ENCODE data around the gene MBD3L5. TPM values are rescaled to one million over a fixed set of nuclear protein-coding genes. Genes with fewer than 3 reads are reported as not detected.

Gene MBD3L5
- total RNA-seq, 2 donors from 2014 or later: not detected

DNA sequence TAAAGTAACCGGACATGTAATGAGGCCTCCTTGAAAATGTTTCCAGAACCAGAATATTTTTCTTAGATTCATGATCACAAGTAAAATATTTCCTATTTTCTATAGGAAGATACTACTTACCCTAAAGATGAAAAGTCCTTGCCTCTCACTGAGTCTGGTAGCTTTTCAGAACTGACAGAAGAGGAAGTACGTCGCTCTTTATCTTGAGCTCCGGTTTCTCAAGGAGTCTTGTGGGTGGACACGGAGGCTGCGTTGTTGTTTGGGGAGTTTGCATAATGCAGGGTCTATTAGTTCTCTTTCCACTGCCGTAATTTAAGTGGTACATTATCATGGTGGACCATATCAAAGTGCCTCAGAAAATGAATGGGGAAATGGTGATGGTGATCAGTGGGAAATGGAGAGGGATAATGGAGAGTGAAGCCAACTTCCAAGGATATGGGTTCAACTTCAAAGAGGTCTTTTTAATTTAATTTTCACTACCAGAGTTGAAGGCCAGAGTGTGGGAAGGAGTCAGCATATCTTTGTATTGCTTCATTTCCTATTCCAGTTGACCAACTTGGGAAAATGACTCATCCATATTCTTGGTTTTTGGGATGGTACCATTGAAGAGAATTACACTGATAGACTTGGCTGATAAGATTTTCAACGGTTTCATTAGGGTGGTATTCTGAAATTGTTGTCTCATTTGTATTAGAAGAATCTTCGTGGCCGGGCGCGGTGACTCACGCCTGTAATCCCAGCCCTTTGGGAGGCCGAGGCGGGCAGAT lies 32.5 kb upstream of the MBD3L5 start:
- no peaks in the 10 kb centered on the region for H3K27me3 ChIP-seq (replicated peaks; ENCODE audit: insufficient read depth)
- H3K27ac ChIP-seq: no peak overlapping the region
- ATAC-seq (ENCODE audit: insufficient number of reproducible peaks, low FRiP score, low read depth) (no peak), DNase-seq (ENCODE audit: low spot score) (no peak)
- TF ChIP-seq, protein P1, sequence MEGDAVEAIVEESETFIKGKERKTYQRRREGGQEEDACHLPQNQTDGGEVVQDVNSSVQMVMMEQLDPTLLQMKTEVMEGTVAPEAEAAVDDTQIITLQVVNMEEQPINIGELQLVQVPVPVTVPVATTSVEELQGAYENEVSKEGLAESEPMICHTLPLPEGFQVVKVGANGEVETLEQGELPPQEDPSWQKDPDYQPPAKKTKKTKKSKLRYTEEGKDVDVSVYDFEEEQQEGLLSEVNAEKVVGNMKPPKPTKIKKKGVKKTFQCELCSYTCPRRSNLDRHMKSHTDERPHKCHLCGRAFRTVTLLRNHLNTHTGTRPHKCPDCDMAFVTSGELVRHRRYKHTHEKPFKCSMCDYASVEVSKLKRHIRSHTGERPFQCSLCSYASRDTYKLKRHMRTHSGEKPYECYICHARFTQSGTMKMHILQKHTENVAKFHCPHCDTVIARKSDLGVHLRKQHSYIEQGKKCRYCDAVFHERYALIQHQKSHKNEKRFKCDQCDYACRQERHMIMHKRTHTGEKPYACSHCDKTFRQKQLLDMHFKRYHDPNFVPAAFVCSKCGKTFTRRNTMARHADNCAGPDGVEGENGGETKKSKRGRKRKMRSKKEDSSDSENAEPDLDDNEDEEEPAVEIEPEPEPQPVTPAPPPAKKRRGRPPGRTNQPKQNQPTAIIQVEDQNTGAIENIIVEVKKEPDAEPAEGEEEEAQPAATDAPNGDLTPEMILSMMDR (IDR thresholded peaks at IDR 0.05): no peak
- H3K4me3 ChIP-seq: no peak overlapping the region
- H3K36me3 ChIP-seq: no peaks in the 10 kb centered on the region
- H3K4me1 ChIP-seq (ENCODE audit: control insufficient read depth in 1 of 2, low read depth in 2 of 2): no peaks in the 10 kb centered on the region
- H3K9me3 ChIP-seq: no peaks in the 10 kb centered on the region

DNA sequence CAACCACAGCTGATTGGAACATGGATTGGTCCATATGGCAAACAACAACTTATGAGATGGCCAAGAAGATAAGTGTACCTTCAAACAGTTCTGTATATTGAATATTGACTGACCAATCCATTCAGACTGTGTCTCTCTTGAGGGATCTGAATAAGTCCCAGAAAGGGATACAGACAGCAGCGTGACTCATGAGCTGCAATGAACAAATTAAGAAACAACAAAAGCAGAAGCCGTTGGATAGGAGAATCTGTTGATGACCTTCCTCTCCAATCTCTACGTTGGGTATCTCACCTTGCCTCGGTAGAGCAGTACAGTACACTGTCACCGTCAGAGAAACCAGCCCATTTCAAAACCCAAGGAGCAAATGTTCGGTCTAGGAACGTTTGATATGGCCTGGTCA lies 30.4 kb upstream of the MBD3L5 start:
- DNase-seq (ENCODE audit: low spot score) (no peak), ATAC-seq (ENCODE audit: insufficient number of reproducible peaks, low FRiP score, low read depth) (no peak)
- Histone ChIP-seq H3K27me3 (replicated peaks; ENCODE audit: insufficient read depth) (no peaks in the 10 kb centered on the region), H3K9me3 (no peaks in the 10 kb centered on the region), H3K27ac (no peak overlapping the region), H3K4me3 (no peak overlapping the region), H3K36me3 (no peaks in the 10 kb centered on the region), H3K4me1 (ENCODE audit: control insufficient read depth in 1 of 2, low read depth in 2 of 2) (no peaks in the 10 kb centered on the region)
- TF ChIP-seq, protein P1 (IDR thresholded peaks at IDR 0.05): no peak

DNA sequence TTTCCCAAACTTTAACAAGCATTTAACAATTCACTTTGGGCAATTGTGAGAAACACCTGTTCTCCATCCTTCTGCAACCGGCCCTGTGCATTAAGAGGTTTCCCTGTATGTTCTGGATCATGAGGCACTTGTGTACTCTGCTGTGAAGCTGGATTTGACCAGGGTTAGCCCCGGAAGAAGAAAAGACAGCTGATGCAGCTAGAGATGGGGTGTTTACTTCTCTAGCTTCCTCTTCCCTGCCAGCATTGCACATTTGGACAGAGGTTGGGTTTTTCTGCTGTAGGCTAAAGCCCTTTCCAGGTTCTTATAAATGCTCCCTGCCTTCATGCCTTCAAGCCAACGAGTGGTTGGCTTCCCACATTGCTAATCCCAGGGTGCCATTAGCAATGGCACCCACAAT lies 30.0 kb upstream of the MBD3L5 start:
- TF ChIP-seq, protein P1 (IDR thresholded peaks at IDR 0.05): no peak
- Histone ChIP-seq H3K9me3 (no peaks in the 10 kb centered on the region), H3K27me3 (replicated peaks; ENCODE audit: insufficient read depth) (no peaks in the 10 kb centered on the region), H3K27ac (no peak overlapping the region), H3K4me3 (no peak overlapping the region), H3K4me1 (ENCODE audit: control insufficient read depth in 1 of 2, low read depth in 2 of 2) (no peaks in the 10 kb centered on the region), H3K36me3 (no peaks in the 10 kb centered on the region)
- DNase-seq (ENCODE audit: low spot score) (no peak), ATAC-seq (ENCODE audit: insufficient number of reproducible peaks, low FRiP score, low read depth) (no peak)

- Histone ChIP-seq H3K27ac (no peak overlapping the region), H3K27me3 (replicated peaks; ENCODE audit: insufficient read depth) (no peaks in the 10 kb centered on the region), H3K9me3 (no peaks in the 10 kb centered on the region), H3K36me3 (no peaks in the 10 kb centered on the region), H3K4me3 (no peak overlapping the region), H3K4me1 (ENCODE audit: control insufficient read depth in 1 of 2, low read depth in 2 of 2) (no peaks in the 10 kb centered on the region)
- ATAC-seq (ENCODE audit: insufficient number of reproducible peaks, low FRiP score, low read depth) (no peak), DNase-seq (ENCODE audit: low spot score) (no peak)
- TF ChIP-seq, protein P1 (IDR thresholded peaks at IDR 0.05): no peak
These were observed 29.6 kb upstream of the MBD3L5 start for GRCh38 chr19:7000816-7001215.

DNA sequence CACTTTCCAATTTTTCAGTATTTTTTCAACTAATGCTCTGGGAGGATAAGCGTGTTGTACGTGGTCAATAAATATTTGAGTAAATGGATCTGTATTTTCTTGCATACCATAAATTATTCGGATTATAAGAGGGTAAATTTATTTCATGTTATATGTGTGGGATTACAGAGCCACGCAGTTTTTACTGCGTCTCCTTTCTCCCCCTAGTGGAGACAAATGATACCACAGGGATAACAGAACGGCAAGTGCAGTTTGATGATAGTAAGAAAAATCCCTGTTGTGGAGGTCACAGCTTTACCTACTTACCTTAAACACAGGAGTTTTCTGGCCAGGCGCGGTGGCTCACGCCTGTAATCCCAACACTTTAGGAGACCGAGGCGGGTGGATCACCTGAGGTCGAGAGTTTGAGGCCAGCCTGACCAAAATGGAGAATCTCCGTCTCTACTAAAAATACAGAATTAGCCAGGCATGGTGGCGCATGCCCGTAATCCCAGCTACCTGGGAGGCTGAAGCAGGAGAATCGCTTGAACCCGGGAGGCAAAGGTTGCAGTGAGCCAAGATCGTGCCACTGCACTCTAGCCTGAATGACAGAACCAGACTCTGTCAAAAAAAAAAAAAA lies 26.0 kb upstream of the MBD3L5 start:
- no peaks in the 10 kb centered on the region for H3K27me3 ChIP-seq (replicated peaks; ENCODE audit: insufficient read depth)
- no peak overlapping the region for H3K4me3 ChIP-seq
- H3K4me1 ChIP-seq (ENCODE audit: control insufficient read depth in 1 of 2, low read depth in 2 of 2): no peaks in the 10 kb centered on the region
- no peaks in the 10 kb centered on the region for H3K9me3 ChIP-seq
- TF ChIP-seq, protein P1 (IDR thresholded peaks at IDR 0.05): no peak
- H3K36me3 ChIP-seq: no peaks in the 10 kb centered on the region
- no peak overlapping the region for H3K27ac ChIP-seq
- ATAC-seq (ENCODE audit: insufficient number of reproducible peaks, low FRiP score, low read depth) (no peak), DNase-seq (ENCODE audit: low spot score) (no peak)

Measured in thoracic aorta (tissue), 2 donors.